B cell (primary cell): ENCODE results near the gene CHMP1A. TPM values are rescaled to one million over a fixed set of nuclear protein-coding genes. Genes with fewer than 3 reads are reported as not detected.

Experiments used
- ATAC-seq: fragments of 200-7000 bp; cut with Tn5 transposase; one replicate; pipeline ENCODE4 v1.10.0; 2021; ENCODE audit warnings: low read depth, mild to moderate bottlenecking, moderate number of reproducible peaks, moderate library complexity
- CTCF ChIA-PET: fragments of 350-600 bp; sonication (Branson Sonifier 250); formaldehyde crosslinking; loops from one replicate; lab custom pipeline; 2021; ENCODE audit warnings: antibody characterized with exemption, inconsistent platforms; lab: Charles Lee
- POLR2A ChIA-PET: fragments of 350-600 bp; sonication (Branson Sonifier 250); formaldehyde crosslinking; loops from one replicate; lab custom pipeline; 2021; ENCODE audit warnings: antibody characterized with exemption; lab: Charles Lee
- DNase-seq: peaks from one replicate; pipeline ENCODE4 v3.0.0; 2013
- H2AFZ ChIP-seq: 2 replicates; pipeline ENCODE4 v1.6.1; 2012; ENCODE audit warnings: mild to moderate bottlenecking, low read depth, low read length; ENCODE audit not compliant: insufficient read depth, poor library complexity, severe bottlenecking
- H3K27ac ChIP-seq, 2 donors: 1 replicate in 1 of 2; 2 replicates in 1 of 2; pipeline ENCODE4 v1.5.1; 2012 to 2013; ENCODE audit warnings: low read length in 2 of 2, mild to moderate bottlenecking in 2 of 2, moderate library complexity in 1 of 2
- H3K27me3 ChIP-seq, 4 experiments: fragments of 200-600 bp in 1 of 4; sonication (generic) in 1 of 4; replicated peaks in 1 of 4; 1 replicate in 2 of 4; 2 replicates in 2 of 4; pipeline versions ENCODE4 v1.6.1 to v1.7.0; 2013 to 2016; ENCODE audit warnings: low read length in 3 of 4, mild to moderate bottlenecking in 2 of 4, mixed read lengths in 1 of 4, moderate library complexity in 1 of 4; ENCODE audit not compliant: insufficient read depth in 4 of 4, control insufficient read depth in 3 of 4; ENCODE audit errors: control extremely low read depth in 1 of 4
- H3K36me3 ChIP-seq, 2 experiments: replicated peaks in 1 of 2; 1 replicate in 1 of 2; 2 replicates in 1 of 2; pipeline versions ENCODE4 v1.6.1 to v1.7.1; 2013; ENCODE audit warnings: low read length in 1 of 2; ENCODE audit not compliant: insufficient read depth in 2 of 2, control insufficient read depth in 1 of 2; ENCODE audit errors: control extremely low read depth in 1 of 2, extremely low read depth in 1 of 2
- H3K4me1 ChIP-seq, 2 donors: fragments of 200-600 bp in 1 of 2; sonication (generic) in 1 of 2; 1 replicate in 1 of 2; 2 replicates in 1 of 2; pipeline versions ENCODE4 v1.5.1 to v1.6.1; 2013 to 2017; ENCODE audit warnings: low read length in 2 of 2; ENCODE audit not compliant: control insufficient read depth in 2 of 2, insufficient read depth in 2 of 2
- H3K4me2 ChIP-seq: replicated peaks from 2 replicates; pipeline ENCODE3; 2012; ENCODE audit warnings: mild to moderate bottlenecking, low read depth, low read length; ENCODE audit not compliant: poor library complexity, severe bottlenecking
- H3K4me3 ChIP-seq, 5 experiments: fragments of 200-600 bp in 1 of 5; sonication (generic) in 1 of 5; 1 replicate in 3 of 5; 2 replicates in 2 of 5; pipeline versions ENCODE4 v1.5.1 to v1.7.0; 2011 to 2016; ENCODE audit warnings: low read length in 4 of 5, mild to moderate bottlenecking in 4 of 5, low read depth in 2 of 5, control low read depth in 1 of 5, moderate library complexity in 1 of 5; ENCODE audit not compliant: insufficient read depth in 1 of 5; ENCODE audit errors: control extremely low read depth in 1 of 5, extremely low read depth in 1 of 5
- H3K79me2 ChIP-seq: fragments of 200-600 bp; sonication (generic); one replicate; pipeline ENCODE4 v1.6.0; 2016; ENCODE audit warnings: low read length; ENCODE audit not compliant: control insufficient read depth, insufficient read depth
- H3K9ac ChIP-seq: fragments of 200-600 bp; sonication (generic); 2 replicates; pipeline ENCODE4 v1.6.1; 2017; ENCODE audit warnings: mild to moderate bottlenecking, low read length, moderate library complexity
- H3K9me3 ChIP-seq, 3 donors: one replicate each; pipeline versions ENCODE4 v1.6.1 to v1.7.1; 2013; ENCODE audit warnings: low read length in 2 of 3; ENCODE audit not compliant: control insufficient read depth in 2 of 3, insufficient read depth in 1 of 3; ENCODE audit errors: control extremely low read depth in 1 of 3
- H4K20me1 ChIP-seq: 2 replicates; pipeline ENCODE4 v1.6.0; 2012; ENCODE audit warnings: mild to moderate bottlenecking, low read length; ENCODE audit not compliant: insufficient read depth, control insufficient read depth, poor library complexity, severe bottlenecking
- H3K27ac Mint-ChIP-seq: one replicate; pipeline ENCODE4 v1.8.0; 2021; ENCODE audit warnings: mixed read lengths
- H3K27me3 Mint-ChIP-seq: one replicate; pipeline ENCODE4 v1.8.0; 2021; ENCODE audit warnings: mixed read lengths
- H3K4me1 Mint-ChIP-seq: one replicate; pipeline ENCODE4 v1.8.0; 2021; ENCODE audit warnings: mixed read lengths
- H3K4me3 Mint-ChIP-seq: one replicate; pipeline ENCODE4 v1.8.0; 2021; ENCODE audit warnings: mixed read lengths
- H3K9me3 Mint-ChIP-seq: one replicate; pipeline ENCODE4 v1.8.0; 2022; ENCODE audit warnings: mixed read lengths; ENCODE audit not compliant: insufficient read depth
- CTCF ChIP-seq: fragments of 200-600 bp; IDR thresholded peaks from one replicate; pipeline ENCODE4 v1.8.0; 2022; ENCODE audit warnings: antibody characterized with exemption, mild to moderate bottlenecking
- WGBS: methylation state at CpG from one replicate; pipeline ENCODE4 v1.1.5; 2013; ENCODE audit warnings: missing lambda C conversion rate; ENCODE audit not compliant: insufficient coverage; 5-methylcytosine and 5-hydroxymethylcytosine counted together
- intact Hi-C: fragments of 100-400 bp; cut with micrococcal nuclease; formaldehyde crosslinking; loops from one replicate; pipeline ENCODE4 v1.10.0; 2022
- polyA plus RNA-seq: library from polyadenylated mRNA; depleted of rRNA; stranded (reverse); fragments of >200 nt; gene quantifications from 2 replicates; pipeline ENCODE4 v1.2.3, GENCODE V29; 2012
- total RNA-seq, 2 donors: library from RNA; stranded (reverse); fragments of 120-200 nt in 1 of 2; gene quantifications; 1 replicate in 1 of 2; 2 replicates in 1 of 2; pipeline versions ENCODE4 v1.2.3 to v1.2.4, GENCODE V29; 2013 to 2022

Gene CHMP1A
- total and polyA plus RNA-seq, 2 donors (not counting 1 experiment from before 2014, with no cell fraction given): 80.4 to 88.1 TPM

GRCh38 chr16:89670496-89671431, 13.3 kb upstream of the CHMP1A start:
- no peak overlapping the region for H3K4me3 Mint-ChIP-seq

More at GRCh38 chr16:89670496-89671431, 13.3 kb upstream of the CHMP1A start:
- intact Hi-C loops: no loop called here
- H3K9ac ChIP-seq: no peak overlapping the region
- ChIA-PET POLR2A (no interaction called here), CTCF (interaction anchor here (1.4 kb wide), 1 partner anchor 15 kb away, joined by 3 read pairs; no protein-coding TSS in a partner anchor)
- no peak overlapping the region for H3K4me3 ChIP-seq
- 96% methylated on average over 10 of the region's 10 CpGs for whole genome bisulfite sequencing
- no peaks in the 10 kb centered on the region for H3K27me3 Mint-ChIP-seq
- no peak for ATAC-seq
- peaks cover 3% of the 10 kb centered on the region for H3K4me1 Mint-ChIP-seq
- H3K36me3 ChIP-seq: no peaks in the 10 kb centered on the region
- no peak for TF ChIP-seq CTCF
- no peaks in the 10 kb centered on the region for H3K27me3 ChIP-seq
- H3K27ac ChIP-seq: no peak overlapping the region
- H3K9me3 ChIP-seq: peaks cover 0 to 3% (median 0%) of the 10 kb centered on the region in 3 donors
- H3K4me1 ChIP-seq: no peaks in the 10 kb centered on the region
- H3K27ac Mint-ChIP-seq: no peak overlapping the region
- H4K20me1 ChIP-seq: no peaks in the 10 kb centered on the region
- DNase-seq: no peak
- H2AFZ ChIP-seq: no peak overlapping the region
- no peaks in the 10 kb centered on the region for H3K9me3 Mint-ChIP-seq
- H3K4me2 ChIP-seq: no peak overlapping the region
- H3K79me2 ChIP-seq: no peaks in the 10 kb centered on the region
